Fibroblast of lung (primary cell): Measurements from ENCODE around the gene SLC49A4.

Experiments
- CTCF ChIP-seq, 2 donors: IDR thresholded peaks in 1 of 2; conservative IDR thresholded peaks in 1 of 2; 1 replicate in 1 of 2; 2 replicates in 1 of 2; pipeline ENCODE4 v1.5.1; 2011 to 2012; ENCODE audit warnings: low read length in 2 of 2, control low read depth in 1 of 2, inconsistent platforms in 1 of 2, low read depth in 1 of 2, mild to moderate bottlenecking in 1 of 2
- EZH2 ChIP-seq: IDR thresholded peaks from 2 replicates; pipeline ENCODE4 v1.5.1; 2012; ENCODE audit warnings: low read length, control low read depth, mild to moderate bottlenecking; ENCODE audit errors: missing control alignments

- TF ChIP-seq CTCF (conservative IDR thresholded peaks at IDR 0.05 in 1 of 2, IDR thresholded peaks at IDR 0.05 in 1 of 2; ENCODE audit: low read depth in 1 of 2, low read length in 2 of 2) (no peak), EZH2 (no peak)
These were observed 121.7 kb downstream of the SLC49A4 start for GRCh38 chr3:122916580-122916979.
